ENCODE measurements around the gene PODXL2.

PODXL2 gene

GRCh38 chr3:127614928-127615589 is 13.9 kb upstream of the PODXL2 start:
- Histone ChIP-seq H2BK120ac (ENCODE audit: low read depth, low read length) (no peak overlapping the region), H3K4me1 (ENCODE audit: control insufficient read depth, low read depth, low read length) (no peaks in the 10 kb centered on the region), H3K79me2 (ENCODE audit: control insufficient read depth, insufficient read depth, low read length) (no peaks in the 10 kb centered on the region), H3K9ac (ENCODE audit: low read length) (no peak overlapping the region), H3K79me1 (ENCODE audit: low read length) (peaks cover 9% of the 10 kb centered on the region), H4K8ac (ENCODE audit: low read depth, low read length) (no peak overlapping the region), H3K4me3 (ENCODE audit: low read length) (no peak overlapping the region), H4K5ac (ENCODE audit: low read length) (no peak overlapping the region), H3K56ac (ENCODE audit: low read length) (no peak overlapping the region), H2BK5ac (ENCODE audit: low read length) (no peak overlapping the region), H3K18ac (ENCODE audit: low read length) (no peak overlapping the region), H3K4me2 (ENCODE audit: low read length) (no peak overlapping the region), H3K36me3 (ENCODE audit: control insufficient read depth, insufficient read depth, low read length) (peaks cover 36% of the 10 kb centered on the region), H2BK15ac (replicated peaks; ENCODE audit: low read depth) (no peak overlapping the region), H2AK5ac (ENCODE audit: low read length) (no peak overlapping the region), H3K27ac (ENCODE audit: low read depth, low read length) (no peak overlapping the region), H3K23ac (ENCODE audit: low read length) (no peak overlapping the region), H3K4ac (ENCODE audit: low read depth, low read length) (no peak overlapping the region), H3K27me3 (ENCODE audit: insufficient read depth, low read length, poor library complexity) (no peaks in the 10 kb centered on the region)
- no CpG with 5 or more reads among the region's 4 CpGs for whole genome bisulfite sequencing (ENCODE audit: extremely low coverage, insufficient coverage, low lambda C conversion rate)
- no peak for DNase-seq

DNA sequence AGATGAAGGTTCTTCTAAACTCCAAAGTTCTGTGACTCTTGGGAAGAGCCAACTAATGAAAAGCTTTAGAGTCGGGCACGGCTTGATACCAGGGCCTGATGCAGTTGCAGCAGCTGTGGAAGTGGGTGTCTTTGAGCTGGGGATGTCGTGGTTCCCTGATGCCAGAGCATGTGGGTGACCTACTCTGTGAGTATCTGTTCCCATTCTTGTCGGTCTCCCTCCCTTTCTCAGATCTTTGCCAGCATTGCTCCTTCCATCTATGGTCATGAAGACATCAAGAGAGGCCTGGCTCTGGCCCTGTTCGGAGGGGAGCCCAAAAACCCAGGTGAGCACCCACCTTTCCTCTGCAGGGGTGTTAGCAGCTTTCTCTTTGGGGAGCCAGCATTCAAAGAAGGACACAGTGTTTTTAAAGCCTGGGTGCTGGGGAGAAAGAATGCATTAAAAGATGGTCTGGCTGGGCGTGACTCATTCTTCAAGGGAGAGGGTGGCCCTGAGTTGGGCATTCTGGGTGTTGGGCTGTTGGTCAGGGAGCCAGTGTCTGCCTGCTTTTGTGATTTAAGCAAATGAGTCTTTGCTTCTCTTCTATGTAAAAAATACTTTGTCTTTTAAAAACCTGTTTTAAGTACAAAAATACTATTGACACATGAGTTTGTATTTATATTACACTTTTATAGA is 13.2 kb upstream of the PODXL2 start:
- Histone ChIP-seq H3K18ac (ENCODE audit: low read length) (no peak overlapping the region), H3K36me3 (ENCODE audit: control insufficient read depth, insufficient read depth, low read length) (peaks cover 36% of the 10 kb centered on the region), H3K27ac (ENCODE audit: low read depth, low read length) (no peak overlapping the region), H3K27me3 (ENCODE audit: insufficient read depth, low read length, poor library complexity) (no peaks in the 10 kb centered on the region), H3K4me3 (ENCODE audit: low read length) (no peak overlapping the region), H2BK5ac (ENCODE audit: low read length) (no peak overlapping the region), H4K5ac (ENCODE audit: low read length) (no peak overlapping the region), H3K56ac (ENCODE audit: low read length) (no peak overlapping the region), H2BK15ac (replicated peaks; ENCODE audit: low read depth) (no peak overlapping the region), H2BK120ac (ENCODE audit: low read depth, low read length) (no peak overlapping the region), H3K4ac (ENCODE audit: low read depth, low read length) (no peak overlapping the region), H3K9ac (ENCODE audit: low read length) (no peak overlapping the region), H3K79me1 (ENCODE audit: low read length) (peaks cover 7% of the 10 kb centered on the region), H3K79me2 (ENCODE audit: control insufficient read depth, insufficient read depth, low read length) (no peaks in the 10 kb centered on the region), H3K4me1 (ENCODE audit: control insufficient read depth, low read depth, low read length) (no peaks in the 10 kb centered on the region), H4K8ac (ENCODE audit: low read depth, low read length) (no peak overlapping the region), H3K23ac (ENCODE audit: low read length) (no peak overlapping the region), H2AK5ac (ENCODE audit: low read length) (no peak overlapping the region), H3K4me2 (ENCODE audit: low read length) (no peak overlapping the region)
- WGBS (ENCODE audit: extremely low coverage, insufficient coverage, low lambda C conversion rate), result no CpG with 5 or more reads among the region's 6 CpGs
- no peak for DNase-seq

GRCh38 chr3:127616836-127617605 is 12.0 kb upstream of the PODXL2 start:
- Histone ChIP-seq H3K4me2 (ENCODE audit: low read length) (no peak overlapping the region), H3K36me3 (ENCODE audit: control insufficient read depth, insufficient read depth, low read length) (peaks cover 45% of the 10 kb centered on the region)
- WGBS (ENCODE audit: extremely low coverage, insufficient coverage, low lambda C conversion rate), result no CpG with 5 or more reads among the region's 26 CpGs

DNA sequence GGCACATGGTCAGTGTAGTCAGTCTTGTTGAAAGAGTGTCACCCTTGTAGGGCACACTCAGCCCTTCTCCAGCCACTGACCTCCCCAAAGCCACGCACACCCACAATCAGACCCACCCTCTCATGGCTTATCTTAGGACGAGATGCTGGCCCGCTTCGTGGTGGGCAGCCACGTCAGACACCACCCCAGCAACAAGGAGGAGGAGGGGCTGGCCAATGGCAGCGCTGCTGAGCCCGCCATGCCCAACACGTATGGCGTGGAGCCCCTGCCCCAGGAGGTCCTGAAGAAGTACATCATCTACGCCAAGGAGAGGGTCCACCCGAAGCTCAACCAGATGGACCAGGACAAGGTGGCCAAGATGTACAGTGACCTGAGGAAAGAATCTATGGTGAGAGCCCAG is 10.1 kb upstream of the PODXL2 start:
- H4K8ac ChIP-seq (ENCODE audit: low read depth, low read length), result no peak overlapping the region
- no peak for DNase-seq
- H3K4ac ChIP-seq (ENCODE audit: low read depth, low read length), result no peak overlapping the region
- no peak overlapping the region for H2BK120ac ChIP-seq (ENCODE audit: low read depth, low read length)
- no CpG with 5 or more reads among the region's 11 CpGs for WGBS (ENCODE audit: extremely low coverage, insufficient coverage, low lambda C conversion rate)
- no peak overlapping the region for H2AK5ac ChIP-seq (ENCODE audit: low read length)
- no peak overlapping the region for H2BK5ac ChIP-seq (ENCODE audit: low read length)
- peaks cover 40% of the 10 kb centered on the region for H3K36me3 ChIP-seq (ENCODE audit: control insufficient read depth, insufficient read depth, low read length)
- H3K79me1 ChIP-seq (ENCODE audit: low read length), result peaks cover 4% of the 10 kb centered on the region
- H2BK15ac ChIP-seq (replicated peaks; ENCODE audit: low read depth), result no peak overlapping the region
- H3K9ac ChIP-seq (ENCODE audit: low read length), result no peak overlapping the region
- no peaks in the 10 kb centered on the region for H3K4me1 ChIP-seq (ENCODE audit: control insufficient read depth, low read depth, low read length)
- H3K23ac ChIP-seq (ENCODE audit: low read length), result no peak overlapping the region
- no peaks in the 10 kb centered on the region for H3K79me2 ChIP-seq (ENCODE audit: control insufficient read depth, insufficient read depth, low read length)
- H3K27ac ChIP-seq (ENCODE audit: low read depth, low read length), result no peak overlapping the region
- H3K4me3 ChIP-seq (ENCODE audit: low read length), result no peak overlapping the region
- H3K56ac ChIP-seq (ENCODE audit: low read length), result no peak overlapping the region
- no peak overlapping the region for H3K4me2 ChIP-seq (ENCODE audit: low read length)
- H3K18ac ChIP-seq (ENCODE audit: low read length), result no peak overlapping the region
- H4K5ac ChIP-seq (ENCODE audit: low read length), result no peak overlapping the region
- no peaks in the 10 kb centered on the region for H3K27me3 ChIP-seq (ENCODE audit: insufficient read depth, low read length, poor library complexity)

More at GRCh38 chr3:127616836-127617605, 12.0 kb upstream of the PODXL2 start:
- Histone ChIP-seq H2BK120ac (ENCODE audit: low read depth, low read length) (no peak overlapping the region), H2BK5ac (ENCODE audit: low read length) (no peak overlapping the region), H3K18ac (ENCODE audit: low read length) (no peak overlapping the region), H3K4me1 (ENCODE audit: control insufficient read depth, low read depth, low read length) (no peaks in the 10 kb centered on the region), H3K4ac (ENCODE audit: low read depth, low read length) (no peak overlapping the region), H2BK15ac (replicated peaks; ENCODE audit: low read depth) (no peak overlapping the region), H4K8ac (ENCODE audit: low read depth, low read length) (no peak overlapping the region), H3K79me2 (ENCODE audit: control insufficient read depth, insufficient read depth, low read length) (no peaks in the 10 kb centered on the region), H4K5ac (ENCODE audit: low read length) (no peak overlapping the region), H3K4me3 (ENCODE audit: low read length) (no peak overlapping the region), H3K56ac (ENCODE audit: low read length) (no peak overlapping the region), H2AK5ac (ENCODE audit: low read length) (no peak overlapping the region), H3K27me3 (ENCODE audit: insufficient read depth, low read length, poor library complexity) (no peaks in the 10 kb centered on the region), H3K79me1 (ENCODE audit: low read length) (peaks cover 7% of the 10 kb centered on the region), H3K27ac (ENCODE audit: low read depth, low read length) (no peak overlapping the region), H3K23ac (ENCODE audit: low read length) (no peak overlapping the region), H3K9ac (ENCODE audit: low read length) (no peak overlapping the region)
- DNase-seq, result no peak

DNA sequence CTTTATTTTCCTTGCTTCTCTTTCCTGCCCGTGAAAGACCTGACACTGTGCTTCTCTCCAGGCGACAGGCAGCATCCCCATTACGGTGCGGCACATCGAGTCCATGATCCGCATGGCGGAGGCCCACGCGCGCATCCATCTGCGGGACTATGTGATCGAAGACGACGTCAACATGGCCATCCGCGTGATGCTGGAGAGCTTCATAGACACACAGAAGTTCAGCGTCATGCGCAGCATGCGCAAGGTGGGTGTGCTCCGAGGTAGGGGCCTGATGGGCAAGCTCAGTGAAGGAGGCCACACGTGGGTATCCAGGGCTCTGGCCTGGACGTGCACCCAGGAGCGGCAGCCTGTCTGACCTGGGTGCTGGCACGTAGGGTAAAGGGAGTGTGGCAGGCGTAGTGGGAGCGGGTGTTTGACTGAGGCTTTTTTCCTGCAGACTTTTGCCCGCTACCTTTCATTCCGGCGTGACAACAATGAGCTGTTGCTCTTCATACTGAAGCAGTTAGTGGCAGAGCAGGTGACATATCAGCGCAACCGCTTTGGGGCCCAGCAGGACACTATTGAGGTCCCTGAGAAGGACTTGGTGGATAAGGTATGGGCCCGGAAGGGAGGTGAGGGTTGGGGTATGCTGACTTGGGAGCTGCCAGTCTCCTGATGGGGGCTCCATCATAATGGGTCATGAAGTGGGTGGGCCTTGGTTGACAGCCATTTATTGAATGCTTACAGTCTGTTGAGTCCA is 8.2 kb upstream of the PODXL2 start:
- Histone ChIP-seq H3K79me2 (ENCODE audit: control insufficient read depth, insufficient read depth, low read length) (no peaks in the 10 kb centered on the region), H3K27me3 (ENCODE audit: insufficient read depth, low read length, poor library complexity) (no peaks in the 10 kb centered on the region), H3K4ac (ENCODE audit: low read depth, low read length) (no peak overlapping the region)

More for the DNA sequence above, 8.2 kb upstream of the PODXL2 start:
- no peak overlapping the region for H2BK5ac ChIP-seq (ENCODE audit: low read length)
- no peak overlapping the region for H3K4me2 ChIP-seq (ENCODE audit: low read length)
- no peak overlapping the region for H2BK15ac ChIP-seq (replicated peaks; ENCODE audit: low read depth)
- no peak for DNase-seq
- no peak overlapping the region for H3K27ac ChIP-seq (ENCODE audit: low read depth, low read length)
- WGBS (ENCODE audit: extremely low coverage, insufficient coverage, low lambda C conversion rate), result no CpG with 5 or more reads among the region's 32 CpGs
- no peak overlapping the region for H4K5ac ChIP-seq (ENCODE audit: low read length)
- H3K36me3 ChIP-seq (ENCODE audit: control insufficient read depth, insufficient read depth, low read length), result peaks cover 36% of the 10 kb centered on the region
- no peak overlapping the region for H3K9ac ChIP-seq (ENCODE audit: low read length)
- no peak overlapping the region for H3K4me3 ChIP-seq (ENCODE audit: low read length)
- H2BK120ac ChIP-seq (ENCODE audit: low read depth, low read length), result no peak overlapping the region
- H3K4me1 ChIP-seq (ENCODE audit: control insufficient read depth, low read depth, low read length), result no peaks in the 10 kb centered on the region
- no peak overlapping the region for H2AK5ac ChIP-seq (ENCODE audit: low read length)
- no peak overlapping the region for H4K8ac ChIP-seq (ENCODE audit: low read depth, low read length)
- H3K56ac ChIP-seq (ENCODE audit: low read length), result no peak overlapping the region
- H3K18ac ChIP-seq (ENCODE audit: low read length), result no peak overlapping the region
- H3K23ac ChIP-seq (ENCODE audit: low read length), result no peak overlapping the region
- H3K79me1 ChIP-seq (ENCODE audit: low read length), result no peaks in the 10 kb centered on the region

All from mesendoderm (in vitro differentiated cells).